Lung (tissue), 12 donors: ENCODE measurements around the gene QKI. TPM values are rescaled to one million over a fixed set of nuclear protein-coding genes. Genes with fewer than 3 reads are reported as not detected.
"Not testable (repeated sequence)": the region's sequence is repeated elsewhere in the genome, so short reads cannot be mapped to it uniquely, and the experiment has no call there.

ENCODE experiments used
- ATAC-seq: fragments of 200-7000 bp; cut with Tn5 transposase; one replicate; pipeline ENCODE4 v1.9.1; 2020; ENCODE audit warnings: moderate number of reproducible peaks; ENCODE audit not compliant: insufficient read depth, low FRiP score
- DNase-seq, 3 donors: peaks; one replicate each; pipeline ENCODE4 v3.0.0-alpha.2; 2013 to 2017
- H3K27ac ChIP-seq, 2 donors: one replicate each; pipeline ENCODE4 v1.5.1; 2013; ENCODE audit warnings: mild to moderate bottlenecking in 2 of 2, moderate library complexity in 2 of 2, control low read depth in 1 of 2, inconsistent platforms in 1 of 2, low read depth in 1 of 2, low read length in 1 of 2
- H3K27me3 ChIP-seq, 3 donors: one replicate each; pipeline ENCODE4 v1.5.1; 2013; ENCODE audit warnings: low read length in 2 of 3; ENCODE audit not compliant: control insufficient read depth in 3 of 3, insufficient read depth in 3 of 3
- H3K36me3 ChIP-seq, 4 donors: one replicate each; pipeline ENCODE4 v1.5.1; 2013; ENCODE audit warnings: low read length in 4 of 4, mild to moderate bottlenecking in 1 of 4, moderate library complexity in 1 of 4; ENCODE audit not compliant: control insufficient read depth in 4 of 4, insufficient read depth in 4 of 4
- H3K4me1 ChIP-seq, 5 donors: one replicate each; pipeline ENCODE4 v1.5.1; 2013; ENCODE audit warnings: low read length in 5 of 5, mild to moderate bottlenecking in 2 of 5, moderate library complexity in 1 of 5; ENCODE audit not compliant: control insufficient read depth in 5 of 5, insufficient read depth in 5 of 5
- H3K4me3 ChIP-seq: one replicate; pipeline ENCODE4 v1.5.1; 2013; ENCODE audit warnings: mild to moderate bottlenecking, control low read depth, moderate library complexity
- H3K9ac ChIP-seq, 2 donors: one replicate each; pipeline ENCODE4 v1.5.1; 2013; ENCODE audit warnings: low read length in 2 of 2, control low read depth in 1 of 2; ENCODE audit not compliant: insufficient read depth in 1 of 2
- H3K9me3 ChIP-seq, 4 donors: one replicate each; pipeline ENCODE4 v1.5.1; 2013; ENCODE audit warnings: low read length in 3 of 4, mild to moderate bottlenecking in 1 of 4, moderate library complexity in 1 of 4; ENCODE audit not compliant: control insufficient read depth in 4 of 4, insufficient read depth in 3 of 4
- CTCF ChIP-seq: IDR thresholded peaks from 2 replicates; pipeline ENCODE4 v1.5.1; 2012; ENCODE audit warnings: mild to moderate bottlenecking; ENCODE audit errors: control extremely low read depth, extremely low read depth
- WGBS, 2 donors: extraction: QIAGEN DNeasy Blood & Tissue Kit; methylation state at CpG; one replicate each; pipeline ENCODE4 v1.1.7; 2013; 5-methylcytosine and 5-hydroxymethylcytosine counted together
- polyA plus RNA-seq, 2 donors: library from polyadenylated mRNA; stranded (reverse); fragments of 200-250 nt; gene quantifications; one replicate each; pipeline ENCODE4 v1.2.1, GENCODE V29; 2013
- total RNA-seq, 2 donors: library from RNA; depleted of rRNA in 1 of 2; stranded (reverse); fragments of >200 nt in 1 of 2; gene quantifications; one replicate each; pipeline ENCODE4 v1.2.1, GENCODE V29; 2014 to 2021
- donor health status: control.
- donor health status: control.
- donor health status: Bipolar disorder and iron deficiency.
- donor health status: healthy.
- donor health status: DM: yes; HTN: yes; CAD: no.

Gene QKI
- total and polyA plus RNA-seq, 4 donors, result 20.6 to 228 (median 114) TPM

- Histone ChIP-seq H3K9ac (no peak overlapping the region), H3K9me3 (no peaks in the 10 kb centered on the region), H3K36me3 (no peaks in the 10 kb centered on the region), H3K4me1 (peaks cover 0 to 4% (median 0%) of the 10 kb centered on the region in 5 donors), H3K27me3 (no peaks in the 10 kb centered on the region), H3K27ac (no peak overlapping the region), H3K4me3 (no peak overlapping the region)
- no peak for ATAC-seq
- no peak for TF ChIP-seq CTCF
- DNase-seq, result no peak
- 96 to 98% methylated on average over 5 of the region's 5 CpGs for WGBS, 2 donors
These were observed 30.6 kb upstream of the QKI start for GRCh38 chr6:163383912-163384311.

DNA sequence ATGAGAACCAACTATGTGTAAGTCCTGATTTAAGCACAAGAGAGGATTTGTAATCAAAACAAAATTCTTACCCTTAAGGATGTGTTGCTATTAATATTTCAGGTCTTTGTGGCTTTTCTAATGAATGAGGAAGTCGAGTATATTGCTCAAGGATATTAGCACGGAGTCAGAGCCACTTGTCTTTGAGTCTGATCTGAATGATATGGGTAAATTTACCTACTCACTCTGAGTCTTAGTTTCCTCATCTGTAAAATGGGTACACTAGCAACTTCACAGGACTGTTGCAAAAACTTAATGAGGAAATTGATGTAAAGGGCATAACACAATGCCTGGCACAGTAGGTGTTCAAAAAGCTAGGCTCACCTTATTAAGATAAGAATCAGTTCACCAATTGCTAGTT lies 30.0 kb upstream of the QKI start:
- Histone ChIP-seq H3K27ac (no peak overlapping the region), H3K36me3 (no peaks in the 10 kb centered on the region), H3K9me3 (no peaks in the 10 kb centered on the region), H3K27me3 (no peaks in the 10 kb centered on the region), H3K9ac (no peak overlapping the region), H3K4me3 (no peak overlapping the region), H3K4me1 (peaks cover 0 to 3% (median 0%) of the 10 kb centered on the region in 5 donors)
- no peak for TF ChIP-seq CTCF
- no peak for DNase-seq
- 23 to 43% methylated on average over 2 of the region's 2 CpGs for WGBS, 2 donors
- no peak for ATAC-seq

- DNase-seq, H3K9me3 ChIP-seq, H3K4me1 ChIP-seq, ATAC-seq, H3K4me3 ChIP-seq, H3K36me3 ChIP-seq, H3K27ac ChIP-seq, H3K27me3 ChIP-seq, H3K9ac ChIP-seq: not testable (repeated sequence)
- 96 to 97% methylated on average over 13 of the region's 13 CpGs for WGBS, 2 donors
These were observed 29.0 kb upstream of the QKI start for GRCh38 chr6:163385503-163385902.

DNA sequence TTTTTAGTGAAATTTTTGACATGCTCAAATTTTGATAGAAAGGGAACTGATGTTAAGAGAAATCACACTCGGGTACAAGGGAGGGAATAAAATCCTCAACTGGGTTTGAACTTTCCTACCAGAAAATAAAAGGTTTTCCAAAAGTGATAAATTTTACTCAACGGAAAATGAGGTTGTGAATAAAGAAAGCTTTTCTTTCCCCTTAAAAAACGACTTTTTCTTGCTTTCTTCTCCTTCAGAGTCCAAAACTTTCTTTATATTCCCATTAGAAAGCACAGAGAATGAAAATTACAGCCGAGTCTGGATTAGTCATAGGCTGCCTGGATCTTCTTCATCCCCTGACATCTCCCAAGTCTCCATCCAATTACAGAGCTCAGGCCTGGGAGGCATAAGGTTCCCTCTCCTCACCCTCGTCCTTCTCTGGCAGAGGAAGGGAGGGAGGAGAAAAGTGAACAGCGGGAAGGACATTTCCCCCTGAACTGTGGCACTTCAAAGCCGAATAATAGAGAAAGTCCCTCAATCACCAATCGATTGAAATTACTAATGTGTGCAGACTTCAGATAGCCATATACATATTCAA lies 28.1 kb upstream of the QKI start:
- no peaks in the 10 kb centered on the region for H3K27me3 ChIP-seq
- H3K9ac ChIP-seq, result no peak overlapping the region
- H3K36me3 ChIP-seq, result no peaks in the 10 kb centered on the region
- H3K4me3 ChIP-seq, result no peak overlapping the region
- H3K9me3 ChIP-seq, result no peaks in the 10 kb centered on the region
- ATAC-seq, result no peak
- DNase-seq, result no peak
- WGBS, 2 donors, result 82 to 90% methylated on average over 8 of the region's 8 CpGs
- H3K27ac ChIP-seq, result no peak overlapping the region
- peaks cover 0 to 3% (median 0%) of the 10 kb centered on the region in 5 donors for H3K4me1 ChIP-seq
- no peak for TF ChIP-seq CTCF
